Peyer's patch (tissue), 4 donors: ENCODE results near the gene RADIL. TPM values are rescaled to one million over a fixed set of nuclear protein-coding genes. Genes with fewer than 3 reads are reported as not detected.
A peak's percentile ranks its signal among the peaks of the same experiment; 100 is the strongest.

ENCODE experiments used
- DNase-seq, 3 donors: peaks; one replicate each; pipeline ENCODE4 v3.0.0-alpha.2; 2017 to 2019
- H3K27ac ChIP-seq, 4 donors: fragments of 200-600 bp; sonication (generic); one replicate each; pipeline ENCODE4 v1.5.1; 2016 to 2019
- H3K27me3 ChIP-seq, 2 donors: fragments of 200-600 bp; sonication (generic); one replicate each; pipeline ENCODE4 v1.5.1; 2019
- H3K36me3 ChIP-seq, 3 donors: fragments of 200-600 bp; sonication (generic); one replicate each; pipeline ENCODE4 v1.5.1; 2016 to 2019
- H3K4me1 ChIP-seq, 4 donors: fragments of 200-600 bp; sonication (generic); one replicate each; pipeline ENCODE4 v1.5.1; 2016 to 2019
- H3K4me3 ChIP-seq, 4 donors: fragments of 200-600 bp; sonication (generic); 1 replicate in 3 of 4; 2 replicates in 1 of 4; pipeline ENCODE4 v1.5.1; 2016 to 2019; ENCODE audit warnings: mild to moderate bottlenecking in 1 of 4
- H3K9me3 ChIP-seq, 4 donors: fragments of 200-600 bp; sonication (generic); one replicate each; pipeline ENCODE4 v1.5.1; 2016 to 2019; ENCODE audit warnings: mild to moderate bottlenecking in 1 of 4
- POLR2A ChIP-seq, 2 donors: fragments of 450-650 bp; IDR thresholded peaks; one replicate each; pipeline ENCODE4 v1.5.1; 2017; ENCODE audit warnings: antibody characterized with exemption in 2 of 2, mild to moderate bottlenecking in 2 of 2, moderate library complexity in 2 of 2
- total RNA-seq, 4 donors: library from RNA; depleted of rRNA; stranded (reverse); fragments of >200 nt; gene quantifications; one replicate each; pipeline ENCODE4 v1.1.0, GENCODE V29; 2016
- TF ChIP-seq, protein P1 (sequence below), 6 experiments: fragments of 450-650 bp in 4 of 6; fragments of 200-600 bp in 2 of 6; sonication (generic) in 1 of 6; IDR thresholded peaks; one replicate each; pipeline ENCODE4 v1.5.1; 2017 to 2019; ENCODE audit warnings: antibody characterized with exemption in 6 of 6, mild to moderate bottlenecking in 3 of 6, moderate library complexity in 1 of 6

Gene RADIL
- total RNA-seq, 4 donors from 2014 or later, result 1.1 to 16.5 (median 4.5) TPM

DNA sequence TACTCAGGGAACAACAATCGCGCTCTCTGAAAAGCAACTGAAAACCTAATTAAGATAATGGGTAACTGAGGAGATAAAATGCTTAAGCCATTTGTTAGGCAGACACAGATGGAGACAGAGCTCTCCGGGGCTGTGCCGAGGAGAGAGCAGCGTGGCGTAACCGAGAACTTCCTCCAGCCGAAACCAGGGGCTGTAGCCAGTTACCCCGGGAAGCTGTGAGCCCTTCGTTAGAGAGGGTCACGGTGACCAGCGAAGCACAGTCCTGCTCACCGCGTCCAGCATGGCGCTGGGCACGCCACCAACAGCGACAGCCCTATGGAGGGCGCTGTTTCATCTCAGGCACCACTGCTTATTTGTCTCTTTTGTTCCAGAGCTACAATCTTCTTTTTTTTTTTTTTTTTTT is 37.8 kb downstream of the RADIL start:
- H3K4me1 ChIP-seq, result no peaks in the 10 kb centered on the region
- H3K36me3 ChIP-seq, result no peaks in the 10 kb centered on the region
- H3K9me3 ChIP-seq, result no peaks in the 10 kb centered on the region
- no peak overlapping the region for H3K27ac ChIP-seq
- DNase-seq, result no peak
- no peaks in the 10 kb centered on the region for H3K27me3 ChIP-seq
- TF ChIP-seq, protein P1, sequence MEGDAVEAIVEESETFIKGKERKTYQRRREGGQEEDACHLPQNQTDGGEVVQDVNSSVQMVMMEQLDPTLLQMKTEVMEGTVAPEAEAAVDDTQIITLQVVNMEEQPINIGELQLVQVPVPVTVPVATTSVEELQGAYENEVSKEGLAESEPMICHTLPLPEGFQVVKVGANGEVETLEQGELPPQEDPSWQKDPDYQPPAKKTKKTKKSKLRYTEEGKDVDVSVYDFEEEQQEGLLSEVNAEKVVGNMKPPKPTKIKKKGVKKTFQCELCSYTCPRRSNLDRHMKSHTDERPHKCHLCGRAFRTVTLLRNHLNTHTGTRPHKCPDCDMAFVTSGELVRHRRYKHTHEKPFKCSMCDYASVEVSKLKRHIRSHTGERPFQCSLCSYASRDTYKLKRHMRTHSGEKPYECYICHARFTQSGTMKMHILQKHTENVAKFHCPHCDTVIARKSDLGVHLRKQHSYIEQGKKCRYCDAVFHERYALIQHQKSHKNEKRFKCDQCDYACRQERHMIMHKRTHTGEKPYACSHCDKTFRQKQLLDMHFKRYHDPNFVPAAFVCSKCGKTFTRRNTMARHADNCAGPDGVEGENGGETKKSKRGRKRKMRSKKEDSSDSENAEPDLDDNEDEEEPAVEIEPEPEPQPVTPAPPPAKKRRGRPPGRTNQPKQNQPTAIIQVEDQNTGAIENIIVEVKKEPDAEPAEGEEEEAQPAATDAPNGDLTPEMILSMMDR (IDR thresholded peaks at IDR 0.05), result no peak
- TF ChIP-seq POLR2A (IDR thresholded peaks at IDR 0.05), result no peak
- no peak overlapping the region for H3K4me3 ChIP-seq

DNA sequence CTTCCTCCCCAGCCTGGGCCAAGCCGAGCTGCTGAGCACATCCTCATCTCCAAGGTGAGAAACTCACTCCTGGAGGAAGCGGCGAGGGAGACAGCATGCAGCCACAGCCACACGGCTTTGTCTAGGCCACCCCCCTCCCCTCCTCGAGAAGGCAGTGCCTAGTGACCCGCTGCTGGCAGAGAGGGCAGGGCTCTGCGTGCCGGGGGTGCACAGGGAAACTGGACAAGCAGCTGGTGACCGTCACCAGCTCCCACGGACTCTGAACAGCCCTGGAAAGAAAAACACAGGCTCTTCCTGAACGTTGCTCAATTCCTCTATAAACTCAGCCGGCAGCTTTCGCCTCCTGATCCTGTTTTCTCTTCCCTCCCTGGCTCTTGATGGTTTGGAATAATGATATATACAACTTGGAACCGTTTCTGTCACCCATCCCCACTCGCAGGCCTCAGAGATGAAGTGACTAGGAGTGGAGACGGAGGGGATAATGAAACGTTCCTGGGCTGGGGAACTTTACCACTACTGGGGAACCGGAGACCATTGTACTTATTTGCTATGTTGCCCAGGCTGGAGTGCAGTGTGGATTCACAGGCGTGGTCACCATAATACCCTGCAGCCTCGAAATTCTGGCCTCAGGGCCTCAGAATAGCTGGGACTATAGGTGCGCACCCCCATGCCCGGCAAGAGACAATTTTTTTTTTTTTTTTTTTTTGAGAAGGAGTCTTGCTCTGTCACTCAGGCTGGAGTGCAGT is 41.0 kb downstream of the RADIL start:
- no peak for TF ChIP-seq POLR2A (IDR thresholded peaks at IDR 0.05)
- TF ChIP-seq, protein P1 (IDR thresholded peaks at IDR 0.05), result no peak
- Histone ChIP-seq H3K4me1 (no peaks in the 10 kb centered on the region), H3K27me3 (no peaks in the 10 kb centered on the region), H3K9me3 (no peaks in the 10 kb centered on the region), H3K4me3 (no peak overlapping the region), H3K27ac (no peak overlapping the region), H3K36me3 (no peaks in the 10 kb centered on the region)
- no peak for DNase-seq

DNA sequence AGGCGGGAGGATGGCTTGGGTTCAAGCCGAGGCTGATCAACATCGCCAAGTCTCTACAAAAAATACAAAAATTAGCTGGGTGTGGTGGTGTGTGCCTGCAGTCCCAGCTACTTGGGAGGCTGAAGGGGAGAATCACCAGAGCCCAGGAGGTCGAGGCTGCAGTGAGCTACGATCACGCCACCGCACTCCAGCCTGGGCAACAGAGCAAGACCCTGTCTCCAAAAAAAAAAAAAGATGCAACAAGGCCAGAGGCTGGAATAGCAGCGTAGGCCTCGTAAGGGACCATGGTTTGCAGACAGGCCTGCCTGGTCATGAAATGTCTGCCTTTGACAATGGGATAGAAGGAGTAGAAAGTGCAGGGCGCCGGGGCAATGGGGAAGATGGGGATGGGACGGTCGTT is 41.7 kb downstream of the RADIL start:
- H3K27me3 ChIP-seq, result no peaks in the 10 kb centered on the region
- no peaks in the 10 kb centered on the region for H3K36me3 ChIP-seq
- H3K4me3 ChIP-seq, result no peak overlapping the region
- no peak overlapping the region for H3K27ac ChIP-seq
- no peaks in the 10 kb centered on the region for H3K9me3 ChIP-seq
- DNase-seq, result no peak
- no peaks in the 10 kb centered on the region for H3K4me1 ChIP-seq
- TF ChIP-seq, protein P1 (IDR thresholded peaks at IDR 0.05), result no peak
- TF ChIP-seq POLR2A (IDR thresholded peaks at IDR 0.05), result no peak

DNA sequence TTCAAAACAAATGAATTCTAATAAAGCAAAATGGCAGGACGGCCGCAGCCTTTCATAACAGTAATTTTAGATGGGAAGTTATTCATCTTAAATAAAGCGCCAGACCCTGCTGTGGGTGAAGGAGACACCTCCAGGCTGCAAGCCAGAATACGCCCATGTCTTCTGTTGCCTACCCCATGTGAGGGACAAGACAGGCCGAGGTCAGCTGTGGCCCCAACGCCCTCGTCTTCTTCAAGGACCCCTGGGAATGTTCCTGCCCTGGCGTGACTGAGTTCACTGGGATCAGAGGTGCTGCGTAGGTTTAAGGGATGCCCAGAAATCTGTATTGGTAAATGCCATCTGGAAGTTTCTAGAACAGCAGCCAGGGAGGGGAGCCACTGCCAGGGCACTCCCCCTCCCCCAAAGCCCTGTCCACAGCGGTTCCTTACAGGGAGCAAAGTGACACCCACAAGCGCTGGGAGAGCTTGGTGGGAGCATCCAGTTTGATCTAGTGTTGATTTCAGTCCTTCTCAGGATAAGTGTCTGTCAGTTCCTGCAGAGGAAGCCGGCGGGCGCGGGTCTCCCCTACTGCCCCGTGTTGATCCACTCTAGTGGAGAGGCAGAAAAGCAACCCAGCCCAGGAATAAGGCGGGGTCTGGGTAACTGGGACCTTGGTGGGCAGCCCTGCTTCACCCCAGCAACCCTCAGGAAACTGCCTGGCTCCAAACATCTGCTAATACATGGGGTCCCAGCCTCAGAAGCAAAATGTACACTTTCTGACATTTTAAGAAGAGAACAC is 42.3 kb downstream of the RADIL start:
- Histone ChIP-seq H3K9me3 (no peaks in the 10 kb centered on the region), H3K27ac (no peak overlapping the region), H3K36me3 (no peaks in the 10 kb centered on the region), H3K4me3 (no peak overlapping the region), H3K27me3 (no peaks in the 10 kb centered on the region), H3K4me1 (no peaks in the 10 kb centered on the region)
- peak in 1 of 3 donors; percentile 30 for DNase-seq
- TF ChIP-seq, protein P1 (IDR thresholded peaks at IDR 0.05), result no peak
- no peak for TF ChIP-seq POLR2A (IDR thresholded peaks at IDR 0.05)

DNA sequence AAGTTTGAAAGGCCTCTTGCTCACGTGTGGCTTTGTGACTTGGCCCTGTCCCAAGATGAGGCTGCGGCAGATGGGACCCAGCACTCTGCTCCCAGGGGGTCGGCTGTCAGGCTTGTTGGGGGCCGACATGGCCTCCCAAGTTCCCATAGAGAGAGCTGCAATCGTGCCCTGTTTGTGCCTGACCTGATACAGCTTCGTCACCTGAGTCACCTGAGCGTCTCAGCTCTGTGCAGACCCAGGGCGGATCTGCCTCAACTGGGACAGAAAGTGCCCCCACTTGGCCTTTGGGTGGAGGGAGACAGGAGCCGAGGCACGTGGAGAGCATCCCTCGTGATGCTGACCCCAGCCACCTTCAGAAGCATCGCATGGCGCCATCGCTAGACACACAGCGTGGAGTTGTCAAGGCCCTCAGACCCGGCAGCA is 43.4 kb downstream of the RADIL start:
- DNase-seq, result peak in 1 of 3 donors; percentile 26
- no peaks in the 10 kb centered on the region for H3K27me3 ChIP-seq
- no peaks in the 10 kb centered on the region for H3K36me3 ChIP-seq
- H3K27ac ChIP-seq, result no peak overlapping the region
- no peaks in the 10 kb centered on the region for H3K4me1 ChIP-seq
- no peak for TF ChIP-seq POLR2A (IDR thresholded peaks at IDR 0.05)
- TF ChIP-seq, protein P1 (IDR thresholded peaks at IDR 0.05), result no peak
- no peak overlapping the region for H3K4me3 ChIP-seq
- no peaks in the 10 kb centered on the region for H3K9me3 ChIP-seq
